Endothelial cell of hepatic sinusoid (primary cell): ENCODE results near the gene MYRF.

Source experiments
- in situ Hi-C: cut with HindIII; loops from 2 replicates; pipeline ENCODE4 v1.10.0; 2017; ENCODE audit warnings: low sequenced_read_pairs

Gene MYRF

GRCh38 chr11:61792310-61793082 lies 40.1 kb downstream of the MYRF start, which contains the start of the genes FEN1 and TMEM258:
TSS of gene FEN1 (plus strand) at chr11:61792911. CDS start at chr11:61795362, 2,451 bp downstream.
TSS of gene TMEM258 (minus strand) at chr11:61792599. CDS start at chr11:61792558, 41 bp downstream.
- in situ Hi-C loops, result loop anchor here (5.0 to 10.0 kb wide), 4 partner anchors 52 to 135 kb away; no protein-coding TSS in a partner anchor

GRCh38 chr11:61793083-61793828 lies 40.8 kb downstream of the MYRF start:
- in situ Hi-C loops, result loop anchor here (5.0 to 10.0 kb wide), 4 partner anchors 52 to 134 kb away; no protein-coding TSS in a partner anchor

DNA sequence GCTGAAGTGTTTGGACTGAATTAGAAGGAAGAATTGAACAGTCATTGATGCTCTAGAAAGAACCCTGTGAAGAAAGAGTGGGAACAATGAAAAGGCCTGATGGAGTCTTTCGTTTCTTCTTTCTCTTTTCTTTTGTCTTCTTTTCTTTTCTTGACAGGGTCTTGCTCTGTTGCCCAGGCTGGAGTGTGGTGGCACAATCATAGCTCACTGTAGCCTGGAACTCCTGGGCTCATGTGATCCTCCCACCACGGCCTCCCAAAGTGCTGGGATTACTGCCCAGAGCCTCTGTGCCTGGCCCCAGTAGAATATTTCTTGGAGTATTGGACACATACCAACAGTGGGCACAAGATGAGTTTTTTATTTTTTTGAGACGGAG lies 41.4 kb downstream of the MYRF start:
- in situ Hi-C loops, result loop anchor here (5.0 to 10.0 kb wide), 4 partner anchors 51 to 133 kb away; no protein-coding TSS in a partner anchor

DNA sequence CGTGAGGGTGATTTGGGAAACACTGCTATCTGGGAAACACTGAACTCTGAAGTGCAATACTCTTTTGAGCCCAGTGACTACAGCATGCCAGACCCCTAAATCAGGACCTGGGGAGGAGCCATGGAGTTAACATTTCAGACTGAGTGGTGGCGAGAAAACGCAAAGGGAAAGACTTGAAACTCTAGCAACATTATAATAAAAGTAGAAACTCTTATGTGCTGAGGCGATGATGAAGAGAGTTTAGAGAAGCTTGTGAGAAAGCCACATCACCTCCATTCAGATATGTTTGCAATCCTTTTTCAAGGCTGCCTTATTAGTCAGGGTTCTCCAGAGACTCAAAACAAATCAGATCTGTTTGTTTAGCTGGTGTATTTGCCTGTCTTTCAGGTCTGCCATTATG lies 42.1 kb downstream of the MYRF start:
- in situ Hi-C loops, result loop anchor here (5.0 to 10.0 kb wide), 4 partner anchors 50 to 133 kb away; no protein-coding TSS in a partner anchor

DNA sequence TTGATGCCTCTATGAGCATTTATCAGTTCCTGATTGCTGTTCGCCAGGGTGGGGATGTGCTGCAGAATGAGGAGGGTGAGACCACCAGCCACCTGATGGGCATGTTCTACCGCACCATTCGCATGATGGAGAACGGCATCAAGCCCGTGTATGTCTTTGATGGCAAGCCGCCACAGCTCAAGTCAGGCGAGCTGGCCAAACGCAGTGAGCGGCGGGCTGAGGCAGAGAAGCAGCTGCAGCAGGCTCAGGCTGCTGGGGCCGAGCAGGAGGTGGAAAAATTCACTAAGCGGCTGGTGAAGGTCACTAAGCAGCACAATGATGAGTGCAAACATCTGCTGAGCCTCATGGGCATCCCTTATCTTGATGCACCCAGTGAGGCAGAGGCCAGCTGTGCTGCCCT lies 43.0 kb downstream of the MYRF start:
- in situ Hi-C loops, result loop anchor here (10.0 kb wide), 1 partner anchor 49 kb away; no protein-coding TSS in a partner anchor

- in situ Hi-C loops, result loop anchor here (10.0 kb wide), 1 partner anchor 49 kb away; no protein-coding TSS in a partner anchor
Observed at GRCh38 chr11:61795876-61796526, 43.6 kb downstream of the MYRF start.

DNA sequence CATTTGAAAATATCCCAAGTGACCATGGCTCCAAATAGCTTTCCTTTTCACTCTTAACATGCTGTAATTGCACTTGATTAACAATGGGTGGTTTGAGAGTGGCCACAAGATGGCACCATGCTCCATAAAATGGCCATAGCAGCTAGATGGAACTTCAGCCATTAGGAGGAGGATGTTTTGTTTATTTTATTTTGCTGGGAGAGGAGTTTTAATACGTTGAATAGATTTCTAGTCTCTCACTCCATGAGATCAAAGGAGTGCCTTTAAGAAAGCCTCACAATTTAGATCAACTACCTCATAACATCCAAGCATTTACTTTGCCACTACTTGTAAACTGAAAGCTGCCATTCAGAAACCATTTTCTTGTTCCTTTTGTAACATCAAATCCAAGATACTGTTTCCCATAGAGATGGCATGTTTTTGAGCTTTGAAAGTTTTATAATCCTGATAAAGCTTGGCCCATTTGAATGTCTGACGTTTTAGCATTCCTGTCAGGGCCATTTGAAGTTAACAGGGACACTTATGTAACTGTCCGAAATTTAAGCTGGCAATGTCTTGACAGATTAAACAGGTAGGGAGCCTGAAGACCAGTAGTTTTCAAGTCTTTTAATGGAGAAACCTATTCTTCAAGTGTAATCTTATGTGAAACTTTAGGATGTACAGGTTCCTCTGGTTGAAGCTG lies 45.0 kb downstream of the MYRF start:
- in situ Hi-C loops, result loop anchor here (10.0 kb wide), 1 partner anchor 47 kb away; no protein-coding TSS in a partner anchor

- in situ Hi-C loops, result loop anchor here (10.0 kb wide), 1 partner anchor 45 kb away; no protein-coding TSS in a partner anchor
Observed at GRCh38 chr11:61799665-61800284, 47.3 kb downstream of the MYRF start.

- in situ Hi-C loops, result no loop called here
Observed at GRCh38 chr11:61800331-61801281, 48.2 kb downstream of the MYRF start.

GRCh38 chr11:61802605-61803004 lies 50.2 kb downstream of the MYRF start:
- in situ Hi-C loops, result no loop called here

DNA sequence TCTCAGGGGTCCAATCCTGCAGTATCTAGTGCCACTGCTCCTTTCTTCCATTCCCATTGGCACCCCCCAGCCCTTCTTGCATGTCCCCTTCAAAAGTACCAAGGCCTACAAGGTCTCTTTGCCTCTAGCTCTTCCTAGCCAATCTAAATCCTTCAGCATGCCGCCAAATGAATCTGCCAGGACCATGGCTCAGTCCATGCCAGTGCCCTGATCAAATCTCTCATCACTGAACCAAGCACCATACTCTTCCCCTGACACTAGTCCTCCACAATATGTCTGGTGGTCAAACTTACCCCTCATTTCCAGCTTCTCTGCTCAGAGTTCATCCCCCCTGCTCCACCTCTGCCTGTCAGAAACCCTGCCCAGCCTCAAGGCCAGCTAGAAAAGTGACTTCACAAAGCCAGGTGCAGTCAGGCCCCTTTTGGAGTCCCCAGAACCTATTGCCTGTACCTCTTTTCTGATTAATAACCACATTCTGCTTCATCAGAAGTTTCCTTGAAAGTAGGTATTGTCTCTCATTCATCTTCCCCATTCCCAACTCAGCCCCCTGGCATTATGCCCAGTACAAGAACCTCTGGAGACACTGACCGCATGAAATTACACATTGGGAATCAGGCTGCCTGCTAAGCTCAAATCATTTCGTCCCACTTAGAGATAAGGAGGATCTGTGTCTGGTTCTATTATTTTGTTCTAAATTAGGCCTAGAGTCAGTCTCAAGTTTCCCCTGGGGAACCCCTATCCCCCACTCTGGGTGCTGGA lies 51.6 kb downstream of the MYRF start:
- in situ Hi-C loops, result no loop called here

GRCh38 chr11:61805146-61805545 lies 52.7 kb downstream of the MYRF start:
- in situ Hi-C loops, result no loop called here

- in situ Hi-C loops, result no loop called here
Observed at GRCh38 chr11:61806785-61807184, 54.3 kb downstream of the MYRF start.

GRCh38 chr11:61810671-61811175 lies 58.3 kb downstream of the MYRF start:
- in situ Hi-C loops, result loop anchor here (10.0 kb wide), 2 partner anchors 154 to 294 kb away; partner anchors contain the start of gene FTH1

GRCh38 chr11:61811831-61812230 lies 59.4 kb downstream of the MYRF start:
- in situ Hi-C loops, result loop anchor here (10.0 kb wide), 2 partner anchors 153 to 293 kb away; partner anchors contain the start of gene FTH1

DNA sequence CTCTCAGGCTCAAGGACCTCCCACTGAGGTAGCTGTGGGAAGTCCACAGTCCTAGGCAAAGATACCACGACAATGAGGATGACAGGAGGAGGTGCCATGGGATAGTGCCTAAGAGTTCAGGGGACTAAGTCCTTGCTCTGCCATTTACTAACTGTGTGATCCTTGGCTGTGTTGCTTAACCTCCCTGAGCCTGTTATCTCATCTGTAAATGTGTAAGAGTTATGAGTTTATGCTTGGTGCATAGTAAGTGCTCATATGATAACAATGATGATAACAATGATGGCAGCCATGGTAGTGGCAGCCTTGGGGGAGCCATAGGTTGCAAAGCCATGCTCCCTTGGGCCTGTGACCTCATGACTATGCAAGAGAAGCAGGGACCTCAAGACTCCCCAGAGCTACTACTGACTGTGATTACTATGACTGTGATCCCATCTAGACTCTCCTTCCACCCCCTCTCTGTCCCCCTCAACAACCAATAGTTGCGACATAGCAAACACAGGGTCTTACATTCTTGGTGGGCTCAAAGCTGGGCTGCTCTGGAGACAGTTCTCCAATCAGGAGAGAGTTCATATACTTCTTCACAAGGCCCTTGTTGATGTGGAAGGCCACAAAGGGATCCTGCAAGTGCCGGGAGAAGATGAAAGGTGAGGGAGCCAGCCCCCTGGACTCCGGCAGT lies 60.4 kb downstream of the MYRF start:
- in situ Hi-C loops, result loop anchor here (10.0 kb wide), 2 partner anchors 152 to 292 kb away; partner anchors contain the start of gene FTH1
